ENCODE data around the gene SMPX. TPM values are rescaled to one million over a fixed set of nuclear protein-coding genes. Genes with fewer than 3 reads are reported as not detected.

The SMPX gene
- total and polyA plus RNA-seq, 9 of the 15 experiments (the other 6 are each of a cell fraction or from before 2014, with no cell fraction given): not detected

DNA sequence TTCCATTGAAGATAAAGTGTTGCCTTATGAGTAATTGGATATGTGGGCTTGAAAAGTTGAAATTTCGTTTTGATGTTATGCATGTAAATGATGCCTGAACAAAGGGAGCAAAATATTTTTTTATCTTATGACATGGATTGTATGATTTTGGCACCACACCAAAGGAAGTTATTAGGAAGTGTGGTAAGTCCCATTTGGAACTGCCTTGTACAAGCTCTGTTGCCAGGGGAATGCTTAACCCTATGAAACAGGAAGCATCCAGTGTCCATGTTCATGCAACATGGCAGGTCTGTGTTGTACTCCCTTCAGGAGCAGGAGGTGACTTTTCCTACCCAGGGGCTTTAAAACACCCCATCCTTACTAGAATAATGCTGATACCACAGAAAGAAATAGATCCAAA lies 13.2 kb downstream of the SMPX start:
- Histone ChIP-seq H3K9me1 (ENCODE audit: control insufficient read depth, insufficient read depth, low read length) (no peaks in the 10 kb centered on the region), H3K79me2 (ENCODE audit: control insufficient read depth, insufficient read depth, low read length) (no peaks in the 10 kb centered on the region), H3K27me3 (ENCODE audit: control insufficient read depth in 2 of 2, insufficient read depth in 2 of 2, low read length in 2 of 2) (no peaks in the 10 kb centered on the region), H3K9me3 (replicated peaks; ENCODE audit: control insufficient read depth, insufficient read depth, low read depth, low read length) (no peaks in the 10 kb centered on the region), H3K4me3 (no peak overlapping the region), H3K36me3 (ENCODE audit: control insufficient read depth, insufficient read depth, low read length) (no peaks in the 10 kb centered on the region), H4K20me1 (replicated peaks; ENCODE audit: control insufficient read depth, insufficient read depth, low read length) (no peaks in the 10 kb centered on the region), H3K27ac (ENCODE audit: extremely low read depth, low read depth, low read length) (no peak overlapping the region), H3K4me2 (ENCODE audit: insufficient read depth, low read length) (no peak overlapping the region), H2AFZ (ENCODE audit: low read depth, low read length) (no peak overlapping the region), H3K4me1 (replicated peaks in 1 of 2; ENCODE audit: control insufficient read depth in 2 of 2, insufficient read depth in 2 of 2, low read length in 2 of 2) (no peaks in the 10 kb centered on the region), H3K9ac (ENCODE audit: insufficient read depth in 1 of 2, low read depth in 2 of 2, low read length in 2 of 2) (no peak overlapping the region)
- 0% methylated on average over 1 of the region's 1 CpG for WGBS (ENCODE audit: insufficient coverage, low coverage, missing lambda C conversion rate)
- FAIRE-seq (no peak), ATAC-seq (no peak), DNase-seq (ENCODE audit: extremely low read depth in 1 of 4, low spot score in 3 of 4) (no peak)
- in situ Hi-C loops (cut with MboI): loop anchor here (5.0 kb wide), 1 partner anchor 1212 kb away; no protein-coding TSS in a partner anchor
- ChIA-PET POLR2A (no interaction called here), CTCF (ENCODE audit: low intra/inter-chr PET ratio) (no interaction called here)
- no TSS peak for BruUV-seq (replicated peaks)
- intact Hi-C loops (cut with micrococcal nuclease): no loop called here
- TF ChIP-seq SMARCA4 (IDR thresholded peaks at IDR 0.05): no peak
- no peak for TF ChIP-seq ZNF407 (IDR thresholded peaks at IDR 0.05; ENCODE audit: low read depth)
- TF ChIP-seq, protein P1, sequence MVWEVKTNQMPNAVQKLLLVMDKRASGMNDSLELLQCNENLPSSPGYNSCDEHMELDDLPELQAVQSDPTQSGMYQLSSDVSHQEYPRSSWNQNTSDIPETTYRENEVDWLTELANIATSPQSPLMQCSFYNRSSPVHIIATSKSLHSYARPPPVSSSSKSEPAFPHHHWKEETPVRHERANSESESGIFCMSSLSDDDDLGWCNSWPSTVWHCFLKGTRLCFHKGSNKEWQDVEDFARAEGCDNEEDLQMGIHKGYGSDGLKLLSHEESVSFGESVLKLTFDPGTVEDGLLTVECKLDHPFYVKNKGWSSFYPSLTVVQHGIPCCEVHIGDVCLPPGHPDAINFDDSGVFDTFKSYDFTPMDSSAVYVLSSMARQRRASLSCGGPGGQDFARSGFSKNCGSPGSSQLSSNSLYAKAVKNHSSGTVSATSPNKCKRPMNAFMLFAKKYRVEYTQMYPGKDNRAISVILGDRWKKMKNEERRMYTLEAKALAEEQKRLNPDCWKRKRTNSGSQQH (CRISPR knock-in tag; IDR thresholded peaks at IDR 0.05): no peak
- TF ChIP-seq, protein P2, sequence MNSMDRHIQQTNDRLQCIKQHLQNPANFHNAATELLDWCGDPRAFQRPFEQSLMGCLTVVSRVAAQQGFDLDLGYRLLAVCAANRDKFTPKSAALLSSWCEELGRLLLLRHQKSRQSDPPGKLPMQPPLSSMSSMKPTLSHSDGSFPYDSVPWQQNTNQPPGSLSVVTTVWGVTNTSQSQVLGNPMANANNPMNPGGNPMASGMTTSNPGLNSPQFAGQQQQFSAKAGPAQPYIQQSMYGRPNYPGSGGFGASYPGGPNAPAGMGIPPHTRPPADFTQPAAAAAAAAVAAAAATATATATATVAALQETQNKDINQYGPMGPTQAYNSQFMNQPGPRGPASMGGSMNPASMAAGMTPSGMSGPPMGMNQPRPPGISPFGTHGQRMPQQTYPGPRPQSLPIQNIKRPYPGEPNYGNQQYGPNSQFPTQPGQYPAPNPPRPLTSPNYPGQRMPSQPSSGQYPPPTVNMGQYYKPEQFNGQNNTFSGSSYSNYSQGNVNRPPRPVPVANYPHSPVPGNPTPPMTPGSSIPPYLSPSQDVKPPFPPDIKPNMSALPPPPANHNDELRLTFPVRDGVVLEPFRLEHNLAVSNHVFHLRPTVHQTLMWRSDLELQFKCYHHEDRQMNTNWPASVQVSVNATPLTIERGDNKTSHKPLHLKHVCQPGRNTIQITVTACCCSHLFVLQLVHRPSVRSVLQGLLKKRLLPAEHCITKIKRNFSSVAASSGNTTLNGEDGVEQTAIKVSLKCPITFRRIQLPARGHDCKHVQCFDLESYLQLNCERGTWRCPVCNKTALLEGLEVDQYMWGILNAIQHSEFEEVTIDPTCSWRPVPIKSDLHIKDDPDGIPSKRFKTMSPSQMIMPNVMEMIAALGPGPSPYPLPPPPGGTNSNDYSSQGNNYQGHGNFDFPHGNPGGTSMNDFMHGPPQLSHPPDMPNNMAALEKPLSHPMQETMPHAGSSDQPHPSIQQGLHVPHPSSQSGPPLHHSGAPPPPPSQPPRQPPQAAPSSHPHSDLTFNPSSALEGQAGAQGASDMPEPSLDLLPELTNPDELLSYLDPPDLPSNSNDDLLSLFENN (IDR thresholded peaks at IDR 0.05; ENCODE audit: low read depth in 2 of 2, low read length in 2 of 2): no peak
- TF ChIP-seq ETV5 (CRISPR knock-in tag; IDR thresholded peaks at IDR 0.05; ENCODE audit: low read depth): no peak
- TF ChIP-seq BRD4 (IDR thresholded peaks at IDR 0.05): no peak
- TF ChIP-seq TEAD1 (CRISPR knock-in tag; IDR thresholded peaks at IDR 0.05): no peak
- TF ChIP-seq ZFPM2 (CRISPR knock-in tag; IDR thresholded peaks at IDR 0.05): no peak
- TF ChIP-seq CBX3 (IDR thresholded peaks at IDR 0.05; ENCODE audit: borderline replicate concordance in 1 of 2, low read length in 2 of 2): no peak
- TF ChIP-seq POU5F1 (IDR thresholded peaks at IDR 0.05; ENCODE audit: borderline replicate concordance, low read depth, low read length, partially characterized antibody): no peak

All from K562 (cell line).